Measurements from ENCODE around the gene EXOG.

EXOG gene

GRCh38 chr3:38473229-38473628 is 22.9 kb upstream of the EXOG start:
- no peak for DNase-seq (ENCODE audit: low read depth)

GRCh38 chr3:38474928-38475605 is 21.1 kb upstream of the EXOG start:
- no peak overlapping the region for H3K4me3 ChIP-seq (ENCODE audit: low read length)

More at GRCh38 chr3:38473229-38473628, 22.9 kb upstream of the EXOG start:
- no peak for TF ChIP-seq CTCF (conservative IDR thresholded peaks at IDR 0.05; ENCODE audit: low read length)
- no peak overlapping the region for H3K4me3 ChIP-seq (ENCODE audit: low read length)

GRCh38 chr3:38475716-38476115 is 20.4 kb upstream of the EXOG start:
- no peak overlapping the region for H3K4me3 ChIP-seq (ENCODE audit: low read length)
- no peak for TF ChIP-seq CTCF (conservative IDR thresholded peaks at IDR 0.05; ENCODE audit: low read length)
- DNase-seq (ENCODE audit: low read depth) = no peak

More at GRCh38 chr3:38474928-38475605, 21.1 kb upstream of the EXOG start:
- no peak for DNase-seq (ENCODE audit: low read depth)
- no peak for TF ChIP-seq CTCF (conservative IDR thresholded peaks at IDR 0.05; ENCODE audit: low read length)

DNA sequence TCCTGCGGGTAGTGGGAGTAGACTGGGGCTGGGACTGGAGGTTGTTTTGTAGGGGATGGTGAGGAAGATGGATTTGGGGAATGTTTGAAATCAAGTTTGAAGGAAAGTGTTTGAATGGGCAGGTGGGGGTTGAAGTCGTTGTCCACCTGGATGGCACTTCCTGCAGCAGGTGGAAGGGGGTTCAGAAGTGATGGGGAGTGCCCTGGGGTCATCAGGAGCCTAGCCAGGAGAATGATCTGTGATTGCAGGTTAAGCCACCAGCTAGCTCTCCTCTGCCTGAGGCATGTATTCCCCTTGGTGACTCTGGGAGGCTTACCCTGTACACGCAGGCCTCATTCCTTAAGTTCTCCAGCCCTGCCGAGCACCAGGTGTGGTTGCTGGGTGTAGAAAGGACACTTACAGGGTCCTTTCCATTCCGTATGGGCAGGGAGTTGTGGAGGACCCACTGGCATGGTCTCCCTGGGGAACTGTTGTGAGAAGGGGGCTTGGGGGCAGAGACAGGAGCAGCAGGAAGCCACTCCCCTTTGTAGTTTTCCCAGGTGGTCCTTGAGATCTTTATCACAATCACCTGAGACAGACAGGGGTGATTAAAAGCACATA is 19.9 kb upstream of the EXOG start:
- no peak overlapping the region for H3K4me3 ChIP-seq (ENCODE audit: low read length)
- no peak for DNase-seq (ENCODE audit: low read depth)
- TF ChIP-seq CTCF (conservative IDR thresholded peaks at IDR 0.05; ENCODE audit: low read length) = no peak

DNA sequence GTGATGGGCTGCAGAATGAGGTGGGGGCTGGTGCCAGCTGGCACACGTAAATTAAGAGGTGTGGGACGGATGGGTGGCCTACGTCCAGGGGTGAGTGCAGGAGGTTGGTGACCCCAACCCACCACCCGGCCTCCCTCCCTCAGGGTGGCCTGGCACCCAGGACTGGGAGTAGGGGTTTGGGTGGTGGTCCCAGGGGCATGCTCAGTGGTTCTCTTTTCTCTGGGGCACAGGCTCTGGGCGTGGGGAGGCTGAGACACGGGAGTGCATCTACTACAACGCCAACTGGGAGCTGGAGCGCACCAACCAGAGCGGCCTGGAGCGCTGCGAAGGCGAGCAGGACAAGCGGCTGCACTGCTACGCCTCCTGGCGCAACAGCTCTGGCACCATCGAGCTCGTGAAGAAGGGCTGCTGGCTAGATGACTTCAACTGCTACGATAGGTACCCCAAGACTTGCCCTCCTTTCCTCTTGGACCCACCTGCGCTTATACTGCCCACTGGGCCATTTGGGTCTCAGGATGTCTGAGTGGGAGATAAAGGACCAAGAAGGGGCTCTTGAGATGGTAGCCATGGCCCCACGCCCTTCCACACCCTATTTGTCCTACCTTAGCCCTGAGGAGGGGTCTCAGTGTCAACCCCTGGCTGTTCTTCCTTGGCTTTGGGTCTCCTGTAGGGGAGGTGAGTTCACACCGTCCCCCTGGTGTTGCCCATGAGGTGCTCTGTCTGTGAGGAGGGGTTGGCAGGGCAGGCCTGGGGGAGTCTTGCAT is 18.9 kb upstream of the EXOG start:
- no peak overlapping the region for H3K4me3 ChIP-seq (ENCODE audit: low read length)
- TF ChIP-seq CTCF (conservative IDR thresholded peaks at IDR 0.05; ENCODE audit: low read length) = no peak
- DNase-seq (ENCODE audit: low read depth) = no peak

DNA sequence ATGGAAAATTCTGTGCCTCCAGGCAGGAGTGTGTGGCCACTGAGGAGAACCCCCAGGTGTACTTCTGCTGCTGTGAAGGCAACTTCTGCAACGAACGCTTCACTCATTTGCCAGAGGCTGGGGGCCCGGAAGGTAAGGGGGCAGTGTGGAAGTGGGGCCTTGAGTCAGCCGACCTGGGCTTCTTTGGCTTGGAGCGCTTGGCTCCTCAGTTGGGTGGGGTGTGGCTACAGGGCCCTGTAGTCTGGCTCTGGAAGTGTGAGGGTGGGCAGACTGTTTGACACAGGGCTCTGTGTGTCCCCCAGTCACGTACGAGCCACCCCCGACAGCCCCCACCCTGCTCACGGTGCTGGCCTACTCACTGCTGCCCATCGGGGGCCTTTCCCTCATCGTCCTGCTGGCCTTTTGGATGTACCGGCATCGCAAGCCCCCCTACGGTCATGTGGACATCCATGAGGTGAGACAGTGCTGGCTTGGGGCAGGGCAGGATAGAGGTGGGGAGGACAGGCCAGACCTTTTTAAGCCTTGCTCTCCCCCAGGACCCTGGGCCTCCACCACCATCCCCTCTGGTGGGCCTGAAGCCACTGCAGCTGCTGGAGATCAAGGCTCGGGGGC is 18.2 kb upstream of the EXOG start:
- TF ChIP-seq CTCF (conservative IDR thresholded peaks at IDR 0.05; ENCODE audit: low read length) = no peak
- no peak for DNase-seq (ENCODE audit: low read depth)
- no peak overlapping the region for H3K4me3 ChIP-seq (ENCODE audit: low read length)
